ENCODE results near the gene HELZ. TPM values are rescaled to one million over a fixed set of nuclear protein-coding genes. Genes with fewer than 3 reads are reported as not detected.
"Not testable (repeated sequence)": the region's sequence is repeated elsewhere in the genome, so short reads cannot be mapped to it uniquely, and the experiment has no call there.

The HELZ gene
- total RNA-seq, 1 donor from 2014 or later = 142 TPM

DNA sequence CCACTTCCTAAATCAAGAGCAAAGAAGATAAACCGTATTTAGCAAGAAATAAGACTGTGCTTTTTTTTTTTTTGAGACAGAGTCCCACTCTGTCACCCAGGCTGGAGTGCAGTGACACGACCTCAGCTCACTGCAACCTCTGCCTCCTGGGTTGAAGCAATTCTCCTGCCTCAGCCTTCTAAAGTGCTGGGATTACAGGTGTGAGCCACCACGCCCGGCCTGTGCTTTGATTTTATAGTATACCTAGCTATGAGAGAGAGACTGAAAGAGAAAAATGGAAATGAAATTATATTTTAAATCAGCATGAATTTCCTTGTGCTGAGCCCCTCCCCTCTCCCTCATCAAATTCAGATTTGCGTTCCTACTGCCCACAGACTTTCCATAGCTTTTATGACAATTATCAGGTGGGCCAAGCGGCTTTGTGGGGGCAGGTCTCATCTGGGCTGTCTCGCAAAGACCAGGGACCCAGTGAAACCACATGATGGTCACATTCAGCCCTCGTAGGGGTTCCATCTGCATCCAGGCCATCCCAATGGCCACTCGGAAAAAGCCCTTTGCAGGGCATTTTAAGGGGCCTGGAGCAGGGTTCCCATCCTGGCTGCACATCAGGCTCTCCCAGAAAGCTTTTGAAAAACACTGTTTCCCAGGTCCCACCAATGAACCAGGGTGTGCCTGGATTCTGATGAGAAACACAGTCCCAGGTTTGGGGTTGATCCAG, 192.1 kb downstream of the HELZ start:
- DNase-seq (ENCODE audit: low spot score) = no peak

DNA sequence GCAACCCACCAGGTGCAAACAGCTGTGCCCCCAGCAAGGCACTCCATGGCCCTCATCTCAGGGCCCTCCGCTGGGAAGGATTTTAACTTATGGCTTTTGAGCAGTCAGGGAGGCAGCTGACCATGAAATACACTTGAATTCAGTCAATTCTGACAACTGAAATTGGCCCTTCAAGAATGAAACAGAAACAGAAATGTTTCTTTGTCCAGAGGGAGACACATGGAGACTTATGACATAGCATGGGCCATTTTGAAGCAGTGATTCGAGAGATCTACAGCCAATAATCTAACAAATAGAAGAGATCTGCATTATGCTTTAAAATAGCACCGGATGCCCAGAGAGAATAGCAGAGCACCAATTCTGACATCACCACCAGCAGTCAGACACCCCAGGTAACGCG, 193.2 kb downstream of the HELZ start:
- no peak for DNase-seq (ENCODE audit: low spot score)

DNA sequence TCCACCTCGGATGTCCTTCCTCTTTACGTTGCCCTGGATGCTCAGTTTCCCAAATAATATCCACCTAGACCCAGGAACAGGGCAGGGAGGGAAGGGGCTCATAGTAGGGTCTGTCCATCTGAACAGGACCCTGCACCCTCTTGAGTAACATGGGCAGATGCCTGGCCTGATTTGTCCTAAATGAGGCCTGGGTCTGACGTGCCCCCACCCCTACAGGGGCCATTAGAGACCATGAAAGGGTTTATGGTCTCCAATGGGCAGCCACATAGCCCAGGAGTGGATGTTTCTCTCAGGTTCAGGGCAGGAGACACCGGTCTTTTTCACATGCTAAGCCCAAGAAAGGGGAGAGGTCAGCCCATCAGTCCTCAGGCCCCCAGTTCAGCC, 193.8 kb downstream of the HELZ start:
- no peak for DNase-seq (ENCODE audit: low spot score)

- DNase-seq (ENCODE audit: low spot score) = no peak
These were observed 194.4 kb downstream of the HELZ start for GRCh38 chr17:67050471-67051154.

DNA sequence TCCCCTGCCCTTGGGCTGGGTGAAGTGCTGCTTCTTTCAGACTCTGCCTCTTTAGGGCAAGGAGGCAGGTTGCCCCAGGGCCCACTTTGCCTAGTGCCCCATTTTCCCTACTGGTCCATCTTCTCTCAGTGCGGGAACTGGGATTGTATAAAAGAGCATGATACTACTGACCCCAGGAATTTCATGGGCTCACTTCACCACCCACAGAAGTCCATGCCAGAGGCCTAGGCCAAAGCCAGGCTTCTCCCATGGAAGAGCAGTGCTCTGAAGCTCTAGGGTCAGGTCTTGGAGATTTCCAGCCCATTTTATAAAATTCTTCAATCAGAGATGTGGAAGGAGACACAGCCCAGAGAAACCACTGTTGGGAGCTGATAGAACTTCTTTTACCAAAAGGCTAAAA, 194.9 kb downstream of the HELZ start:
- DNase-seq (ENCODE audit: low spot score) = no peak

DNA sequence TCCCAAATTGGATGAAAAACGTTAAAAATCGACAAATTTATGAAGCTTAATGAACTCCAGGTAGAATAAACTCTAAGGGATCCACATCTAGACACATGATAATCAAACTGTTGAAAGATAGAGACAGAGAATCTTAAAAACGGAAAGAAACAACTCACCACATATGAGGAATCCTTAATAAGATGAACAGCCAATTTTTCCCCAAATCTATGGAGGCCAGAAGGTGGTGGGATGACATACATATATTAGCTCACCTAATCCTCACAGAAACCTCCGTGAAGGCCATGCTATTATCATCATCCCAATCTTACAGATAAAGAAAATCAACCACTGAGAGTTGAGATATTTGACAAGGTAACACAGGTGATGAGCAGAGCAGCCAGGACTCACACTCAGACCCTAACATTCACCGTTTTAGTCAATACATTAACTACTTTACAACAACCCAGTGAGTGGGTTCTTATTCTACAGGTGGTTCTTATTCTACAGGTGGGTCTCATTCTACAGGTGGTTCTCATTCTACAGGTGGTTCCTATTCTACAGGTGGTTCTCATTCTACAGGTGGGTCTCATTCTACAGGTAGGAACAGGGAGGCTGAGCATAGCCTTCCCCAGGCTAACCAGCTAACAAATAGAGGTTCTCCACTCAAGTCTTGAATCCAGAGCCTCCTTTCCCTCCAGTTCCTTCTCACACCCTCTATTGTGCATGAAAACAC, 195.8 kb downstream of the HELZ start:
- DNase-seq (ENCODE audit: low spot score) = no peak

DNA sequence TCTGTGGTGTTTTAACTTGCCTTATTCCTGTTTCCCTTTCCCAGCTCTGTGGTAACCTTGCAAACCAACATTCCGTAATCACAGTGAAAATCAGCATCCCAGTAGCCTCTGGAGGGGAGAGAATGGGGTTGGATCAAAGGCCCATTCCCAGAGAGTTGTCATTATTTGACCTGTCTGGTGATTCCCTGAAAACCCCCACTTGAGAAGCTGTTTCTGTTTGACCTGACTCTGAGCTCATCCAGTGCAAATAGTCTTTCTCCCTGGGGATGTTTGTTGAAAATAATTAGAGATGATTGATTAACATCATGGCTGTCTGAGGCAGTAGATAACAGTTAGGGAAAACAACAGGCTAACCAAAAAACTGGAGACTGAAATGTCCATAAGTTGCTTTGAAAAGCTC, 197.6 kb downstream of the HELZ start:
- DNase-seq (ENCODE audit: low spot score) = no peak

- DNase-seq (ENCODE audit: low spot score) = no peak
These were observed 198.6 kb downstream of the HELZ start for GRCh38 chr17:67046398-67046797.

GRCh38 chr17:67044940-67045339, 200.1 kb downstream of the HELZ start:
- no peak for DNase-seq (ENCODE audit: low spot score)

DNA sequence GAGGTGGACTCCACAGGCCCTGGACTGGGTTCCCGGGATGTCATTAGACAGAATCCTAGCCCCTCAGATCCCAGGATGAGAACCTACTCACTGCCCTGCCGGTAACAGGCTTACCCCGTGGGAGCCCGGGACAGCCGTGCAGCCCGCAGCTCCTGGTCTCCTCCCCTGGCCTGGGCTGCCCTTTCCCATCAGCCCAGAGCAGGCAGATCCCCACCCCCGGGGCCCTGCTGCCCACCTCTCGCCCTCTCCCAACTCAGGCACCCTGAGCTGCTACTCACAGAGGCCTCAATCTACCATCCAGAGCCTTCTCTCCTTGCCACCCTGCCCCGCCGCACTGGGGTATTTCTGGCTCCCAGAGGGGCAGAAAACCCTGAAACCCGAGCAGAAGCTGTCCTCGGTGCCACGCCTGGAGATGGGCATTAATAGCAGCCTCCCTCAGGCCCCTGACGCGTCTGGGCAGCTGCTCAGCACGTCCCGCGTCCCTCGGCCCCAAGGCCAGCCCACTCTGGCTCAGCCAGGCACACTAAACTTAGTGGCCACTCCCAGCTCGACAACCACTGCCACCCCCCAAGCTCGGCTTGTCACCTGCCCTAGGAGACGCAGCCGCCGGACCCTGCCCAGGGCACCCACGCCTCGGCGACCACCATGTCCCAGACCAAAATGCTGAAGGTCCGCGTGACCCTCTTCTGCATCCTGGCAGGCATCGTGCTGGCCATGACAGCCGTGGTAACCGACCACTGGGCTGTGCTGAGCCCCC, 200.8 kb downstream of the HELZ start, which contains the start of gene CACNG1:
Gene CACNG1 (plus strand): TSS at position 539 of the 757 bp plus-strand sequence. CDS start 107 bp downstream, at position 646.
- DNase-seq (ENCODE audit: low spot score) = no peak

- no peak for DNase-seq (ENCODE audit: low spot score)
These were observed 201.7 kb downstream of the HELZ start for GRCh38 chr17:67043283-67043682.

GRCh38 chr17:67041941-67042899, 202.8 kb downstream of the HELZ start:
- DNase-seq (ENCODE audit: low spot score) = no peak

DNA sequence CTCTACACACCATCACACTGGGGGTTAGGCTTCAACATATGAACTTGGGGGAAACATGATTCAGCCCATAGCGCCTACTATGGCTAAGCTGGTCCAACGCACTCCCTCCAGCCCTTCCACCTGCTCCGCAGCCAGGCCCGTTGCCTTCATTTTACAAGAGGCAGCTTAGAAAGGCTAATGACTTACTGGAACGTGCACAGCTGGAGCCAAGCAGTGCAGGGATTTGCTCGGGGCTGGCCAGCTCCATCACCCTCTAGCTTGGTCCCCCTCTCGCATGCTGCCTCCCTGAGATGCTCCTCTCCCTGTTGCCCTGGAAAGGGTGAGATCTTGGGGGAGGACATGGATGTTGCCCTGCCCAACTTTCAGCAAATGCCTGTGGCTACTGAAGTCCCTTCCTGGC, 203.5 kb downstream of the HELZ start:
- no peak for DNase-seq (ENCODE audit: low spot score)

DNA sequence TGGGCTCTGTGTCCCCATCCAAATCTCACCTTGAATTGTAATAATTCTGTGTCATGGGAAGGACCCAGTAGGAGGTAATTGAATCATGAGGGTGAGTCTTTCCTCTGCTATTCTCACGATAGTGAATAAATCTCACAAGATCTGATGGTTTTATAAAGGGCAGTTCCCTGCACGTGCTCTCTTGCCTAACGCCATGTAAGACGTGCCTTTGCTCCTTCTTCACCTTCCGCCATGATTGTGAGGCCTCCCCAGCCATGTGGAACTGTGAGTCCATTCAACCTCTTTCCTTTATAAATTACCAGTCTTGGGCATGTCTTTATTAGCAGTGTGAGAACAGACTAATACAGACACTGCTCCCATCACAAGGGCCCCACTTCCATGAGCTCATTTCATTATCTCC, 203.9 kb downstream of the HELZ start:
- not testable (repeated sequence) for DNase-seq (ENCODE audit: low spot score)

DNA sequence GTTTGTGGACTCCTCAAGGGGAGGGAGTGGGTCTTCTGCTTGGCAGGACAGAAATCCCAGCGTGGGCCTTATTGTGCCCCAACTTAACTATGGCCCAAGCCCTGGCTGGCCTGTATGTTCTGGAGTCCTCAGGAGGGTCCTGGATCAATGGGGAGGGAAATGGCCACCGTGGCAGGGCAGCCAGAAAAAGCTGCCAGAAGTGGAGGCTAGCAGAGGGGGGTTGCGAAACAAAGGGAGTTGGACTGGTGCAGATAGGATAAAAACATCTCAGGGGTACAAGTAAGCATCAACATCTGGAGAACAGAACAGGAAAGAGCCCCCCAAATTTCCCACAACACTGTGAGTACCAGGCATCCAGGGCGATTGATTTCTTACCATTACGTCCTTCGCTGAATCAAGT, 204.3 kb downstream of the HELZ start:
- DNase-seq (ENCODE audit: low spot score) = no peak

GRCh38 chr17:67038861-67039365, 206.1 kb downstream of the HELZ start:
- DNase-seq (ENCODE audit: low spot score) = no peak

DNA sequence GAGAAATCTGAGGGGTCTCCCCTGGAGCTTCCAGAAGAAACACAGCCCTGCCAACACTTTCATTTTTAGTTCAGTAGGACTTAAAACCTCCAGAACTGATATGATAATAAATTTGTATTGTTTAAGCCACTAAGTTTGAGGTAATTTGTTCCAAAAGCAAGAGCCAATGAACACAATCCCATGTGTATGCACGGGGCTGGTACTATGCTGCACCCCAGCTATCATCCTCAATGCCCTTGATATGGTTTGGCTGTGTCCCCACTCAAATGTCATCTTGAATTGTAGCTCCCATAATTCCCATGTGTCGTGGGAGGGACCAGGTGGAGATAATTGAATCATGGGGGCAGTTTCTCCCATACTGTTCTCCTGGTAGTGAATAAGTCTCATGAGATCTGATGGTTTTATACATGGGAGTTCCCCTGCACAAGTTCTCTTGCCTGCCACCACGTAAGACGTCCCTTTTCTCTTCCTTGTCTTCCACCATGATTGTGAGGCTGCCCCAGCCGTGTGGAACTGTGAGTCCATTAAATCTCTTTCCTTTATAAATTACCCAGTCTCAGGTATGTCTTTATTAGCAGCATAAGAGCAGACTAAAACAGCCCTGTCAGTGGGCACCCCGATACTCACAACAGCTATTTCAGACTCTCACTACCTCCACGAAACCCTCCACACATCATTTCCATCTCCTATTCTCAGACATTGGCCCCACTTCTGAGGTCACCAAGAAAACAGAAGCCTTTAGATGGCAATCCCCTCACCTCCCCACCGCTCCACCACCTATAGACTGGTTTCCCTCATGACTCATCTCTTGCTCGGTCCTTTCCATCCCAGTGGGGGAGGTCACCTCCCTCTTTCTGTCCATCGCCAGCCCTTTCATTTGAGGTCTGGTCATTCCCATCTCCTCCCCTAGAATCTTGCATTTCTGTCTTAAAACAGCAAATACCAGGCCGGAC, 209.6 kb downstream of the HELZ start:
- no peak for DNase-seq (ENCODE audit: low spot score)

- DNase-seq (ENCODE audit: low spot score) = no peak
These were observed 211.4 kb downstream of the HELZ start for GRCh38 chr17:67033613-67034012.

DNA sequence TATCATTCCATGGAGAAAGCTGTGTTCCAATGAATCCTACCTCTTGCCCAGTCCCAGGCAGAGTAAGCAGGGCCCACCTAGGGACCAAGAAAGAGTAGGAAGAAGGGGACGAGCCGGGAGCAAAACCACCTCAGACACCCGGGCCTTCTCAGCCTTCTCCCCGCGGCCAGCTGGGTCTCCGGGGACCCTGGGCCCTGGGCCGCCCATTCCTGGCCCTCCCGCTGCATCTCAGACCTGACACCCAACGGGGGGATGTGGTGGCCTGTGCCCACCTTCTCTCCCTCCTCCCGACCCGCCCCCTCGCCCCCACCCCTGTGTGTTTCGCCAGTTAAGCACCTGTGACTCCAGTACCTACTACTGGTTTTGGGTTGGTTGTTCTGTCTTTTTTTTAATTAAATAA, 212.0 kb downstream of the HELZ start:
- DNase-seq (ENCODE audit: low spot score) = no peak
